Thyroid gland (tissue), 4 donors: ENCODE results near the gene MYO1G.

Experiments
- POLR2A ChIP-seq, 2 donors: fragments of 450-650 bp; IDR thresholded peaks; one replicate each; pipeline ENCODE4 v1.6.1; 2017; ENCODE audit warnings: antibody characterized with exemption in 2 of 2, mild to moderate bottlenecking in 2 of 2, moderate library complexity in 1 of 2
- TF ChIP-seq, protein P1 (sequence below), 6 experiments: fragments of 200-600 bp in 3 of 6; fragments of 450-650 bp in 3 of 6; sonication (generic) in 3 of 6; IDR thresholded peaks; one replicate each; pipeline ENCODE4 v1.5.1; 2016 to 2019; ENCODE audit warnings: antibody characterized with exemption in 6 of 6, mild to moderate bottlenecking in 2 of 6, inconsistent platforms in 1 of 6, moderate library complexity in 1 of 6

DNA sequence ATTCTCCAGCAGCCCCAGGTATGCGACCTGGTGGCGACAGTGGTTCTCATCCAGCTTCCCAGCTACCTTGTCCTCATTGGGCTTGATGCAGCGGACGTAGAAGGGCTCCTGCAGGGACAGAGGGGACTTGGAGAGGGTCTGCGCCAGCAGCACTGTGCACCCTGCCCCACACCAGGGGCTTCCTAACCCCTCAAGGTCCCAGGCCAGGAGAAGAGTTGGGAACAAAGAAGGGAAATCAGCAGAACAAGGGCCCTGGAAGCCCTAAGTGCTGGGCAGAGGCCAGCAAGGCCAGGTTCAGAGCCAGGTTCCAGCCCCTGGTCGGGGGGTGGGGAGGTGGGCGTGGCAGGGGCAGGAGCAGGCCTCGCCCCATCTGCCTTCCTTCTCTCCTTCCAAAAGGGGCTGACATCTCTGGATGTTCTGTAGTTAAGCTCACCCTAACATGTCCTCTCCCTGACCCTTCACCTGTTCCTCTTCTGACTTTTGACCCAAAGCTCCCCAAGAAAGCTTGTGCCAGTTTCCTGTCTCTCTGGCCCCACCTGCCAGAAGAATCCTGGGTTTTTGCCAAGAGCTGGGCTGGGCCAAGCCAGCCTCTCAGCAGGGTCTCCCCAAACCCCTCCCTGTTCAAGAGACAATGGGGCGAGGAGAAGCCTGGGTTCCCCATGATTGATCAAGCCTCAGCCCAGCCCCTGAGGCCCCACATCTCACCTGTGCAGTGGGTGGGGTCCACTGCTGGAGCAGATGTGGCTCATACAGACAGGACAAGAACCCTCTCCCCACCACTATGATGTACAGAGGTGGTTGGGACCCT is 11.9 kb downstream of the MYO1G start:
- TF ChIP-seq, protein P1, sequence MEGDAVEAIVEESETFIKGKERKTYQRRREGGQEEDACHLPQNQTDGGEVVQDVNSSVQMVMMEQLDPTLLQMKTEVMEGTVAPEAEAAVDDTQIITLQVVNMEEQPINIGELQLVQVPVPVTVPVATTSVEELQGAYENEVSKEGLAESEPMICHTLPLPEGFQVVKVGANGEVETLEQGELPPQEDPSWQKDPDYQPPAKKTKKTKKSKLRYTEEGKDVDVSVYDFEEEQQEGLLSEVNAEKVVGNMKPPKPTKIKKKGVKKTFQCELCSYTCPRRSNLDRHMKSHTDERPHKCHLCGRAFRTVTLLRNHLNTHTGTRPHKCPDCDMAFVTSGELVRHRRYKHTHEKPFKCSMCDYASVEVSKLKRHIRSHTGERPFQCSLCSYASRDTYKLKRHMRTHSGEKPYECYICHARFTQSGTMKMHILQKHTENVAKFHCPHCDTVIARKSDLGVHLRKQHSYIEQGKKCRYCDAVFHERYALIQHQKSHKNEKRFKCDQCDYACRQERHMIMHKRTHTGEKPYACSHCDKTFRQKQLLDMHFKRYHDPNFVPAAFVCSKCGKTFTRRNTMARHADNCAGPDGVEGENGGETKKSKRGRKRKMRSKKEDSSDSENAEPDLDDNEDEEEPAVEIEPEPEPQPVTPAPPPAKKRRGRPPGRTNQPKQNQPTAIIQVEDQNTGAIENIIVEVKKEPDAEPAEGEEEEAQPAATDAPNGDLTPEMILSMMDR (IDR thresholded peaks at IDR 0.05) = no peak
- no peak for TF ChIP-seq POLR2A (IDR thresholded peaks at IDR 0.05)
